ACHN (cell line): ENCODE measurements around the gene CCNC.
A peak's percentile ranks its signal among the peaks of the same experiment; 100 is the strongest.

Experiments
- DNase-seq: peaks from one replicate; pipeline ENCODE4 v3.0.0-alpha.2; 2015
- in situ Hi-C: cut with HindIII; loops from 2 replicates; pipeline ENCODE4 v1.10.0; 2017; ENCODE audit warnings: low sequenced_read_pairs, low pct_ligation_motif_present, low pct_unique_long_range_greater_than_20kb

CCNC gene, protein sequence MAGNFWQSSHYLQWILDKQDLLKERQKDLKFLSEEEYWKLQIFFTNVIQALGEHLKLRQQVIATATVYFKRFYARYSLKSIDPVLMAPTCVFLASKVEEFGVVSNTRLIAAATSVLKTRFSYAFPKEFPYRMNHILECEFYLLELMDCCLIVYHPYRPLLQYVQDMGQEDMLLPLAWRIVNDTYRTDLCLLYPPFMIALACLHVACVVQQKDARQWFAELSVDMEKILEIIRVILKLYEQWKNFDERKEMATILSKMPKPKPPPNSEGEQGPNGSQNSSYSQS

DNA sequence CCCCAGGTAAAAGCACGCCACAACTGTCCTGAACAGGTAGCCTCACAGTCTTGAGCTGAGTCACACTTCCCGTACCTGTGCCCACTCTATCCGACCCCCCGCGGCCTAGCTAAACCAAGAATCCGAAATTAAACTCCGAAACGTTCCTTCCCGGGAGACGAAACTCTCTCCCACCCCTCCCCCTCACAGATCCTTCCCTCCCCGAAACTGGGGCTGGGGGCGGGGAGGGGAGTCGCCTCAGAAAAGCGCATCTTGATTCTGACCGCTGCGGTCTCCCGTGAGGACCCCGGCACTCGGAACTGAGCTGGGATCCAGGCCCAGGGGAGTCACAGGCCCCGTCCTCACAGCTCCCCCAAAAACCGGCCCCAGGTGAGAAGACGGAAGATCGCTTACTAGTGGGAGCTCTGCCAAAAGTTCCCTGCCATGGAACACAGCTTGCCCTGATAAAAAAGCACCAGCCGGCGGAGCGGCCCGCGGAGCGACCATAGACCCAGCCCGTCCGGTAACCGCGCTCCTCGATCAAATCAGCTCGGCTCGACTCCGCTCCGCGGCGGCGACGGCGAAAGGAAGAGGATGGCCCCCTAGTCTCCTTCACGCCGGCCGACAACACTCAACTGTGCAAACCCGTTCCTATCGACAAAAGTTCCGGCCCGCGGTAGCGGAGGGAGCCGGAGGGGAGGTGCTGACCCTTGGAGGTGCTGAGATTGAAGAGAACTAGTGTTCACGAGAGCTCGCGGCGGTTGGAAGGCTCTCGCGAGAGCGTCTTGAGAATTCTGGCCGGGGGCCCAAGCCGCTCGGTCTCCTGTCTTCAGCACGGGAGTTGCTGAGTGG, at the start of gene CCNC:
Gene CCNC, minus strand, starts transcription at position 558 of the 831 bp plus-strand sequence. Its CDS starts 133 bp downstream, at position 425.
- in situ Hi-C loops: no loop called here
- peak; percentile 97 for DNase-seq

DNA sequence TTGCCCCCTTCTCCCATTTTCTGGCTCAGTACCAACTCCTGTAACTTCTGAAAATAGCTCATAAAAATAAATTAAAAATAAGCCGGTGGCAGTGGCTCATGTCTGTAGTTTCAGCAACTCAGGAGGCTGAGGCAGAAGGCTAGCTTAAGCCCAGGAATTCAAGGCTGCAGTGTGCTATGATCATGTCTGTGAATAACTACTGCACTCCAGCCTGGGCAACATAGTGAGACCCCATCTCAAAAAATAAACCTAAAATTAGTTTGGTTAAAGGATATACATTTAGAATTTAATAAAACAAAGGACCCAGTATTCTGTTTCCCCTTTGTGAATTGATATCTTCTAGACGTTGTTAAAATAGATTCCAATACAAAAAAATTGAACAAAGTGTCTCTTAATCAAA, 48.7 kb upstream of the CCNC start:
- no peak for DNase-seq
- in situ Hi-C loops: loop anchor here (25.0 kb wide), 1 partner anchor 120 kb away; no protein-coding TSS in a partner anchor

DNA sequence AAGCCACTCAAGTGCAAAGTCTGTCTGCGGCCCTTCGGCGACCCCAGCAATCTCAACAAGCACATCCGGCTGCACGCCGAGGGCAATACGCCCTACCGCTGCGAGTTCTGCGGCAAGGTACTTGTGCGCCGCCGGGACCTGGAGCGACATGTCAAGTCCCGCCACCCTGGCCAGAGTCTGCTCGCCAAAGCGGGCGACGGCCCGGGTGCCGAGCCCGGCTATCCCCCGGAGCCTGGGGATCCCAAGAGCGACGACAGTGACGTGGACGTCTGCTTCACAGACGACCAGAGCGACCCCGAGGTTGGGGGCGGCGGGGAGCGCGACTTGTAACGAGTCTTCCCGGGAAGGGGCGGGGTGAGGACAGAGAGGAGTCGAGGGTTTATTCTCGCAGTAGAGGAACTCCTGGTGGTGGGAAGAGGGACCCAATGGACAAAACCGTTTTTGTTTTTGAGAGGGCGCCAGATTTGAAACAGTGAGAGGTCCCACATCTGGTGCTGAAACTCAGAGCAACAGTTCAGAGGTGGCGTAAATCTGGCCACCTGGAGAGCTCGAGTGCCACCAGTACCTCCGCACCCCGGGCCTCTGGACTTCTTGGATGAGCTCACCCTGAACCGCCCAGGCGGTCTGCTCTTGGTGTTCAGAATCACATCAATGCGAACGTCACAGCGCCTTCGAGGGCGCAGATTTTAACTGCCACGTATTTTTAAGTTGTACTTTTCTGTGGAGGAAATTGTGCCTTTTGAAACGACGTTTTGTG, 46.1 kb upstream of the CCNC start:
- in situ Hi-C loops: loop anchor here (25.0 kb wide), 1 partner anchor 123 kb away; no protein-coding TSS in a partner anchor
- no peak for DNase-seq

DNA sequence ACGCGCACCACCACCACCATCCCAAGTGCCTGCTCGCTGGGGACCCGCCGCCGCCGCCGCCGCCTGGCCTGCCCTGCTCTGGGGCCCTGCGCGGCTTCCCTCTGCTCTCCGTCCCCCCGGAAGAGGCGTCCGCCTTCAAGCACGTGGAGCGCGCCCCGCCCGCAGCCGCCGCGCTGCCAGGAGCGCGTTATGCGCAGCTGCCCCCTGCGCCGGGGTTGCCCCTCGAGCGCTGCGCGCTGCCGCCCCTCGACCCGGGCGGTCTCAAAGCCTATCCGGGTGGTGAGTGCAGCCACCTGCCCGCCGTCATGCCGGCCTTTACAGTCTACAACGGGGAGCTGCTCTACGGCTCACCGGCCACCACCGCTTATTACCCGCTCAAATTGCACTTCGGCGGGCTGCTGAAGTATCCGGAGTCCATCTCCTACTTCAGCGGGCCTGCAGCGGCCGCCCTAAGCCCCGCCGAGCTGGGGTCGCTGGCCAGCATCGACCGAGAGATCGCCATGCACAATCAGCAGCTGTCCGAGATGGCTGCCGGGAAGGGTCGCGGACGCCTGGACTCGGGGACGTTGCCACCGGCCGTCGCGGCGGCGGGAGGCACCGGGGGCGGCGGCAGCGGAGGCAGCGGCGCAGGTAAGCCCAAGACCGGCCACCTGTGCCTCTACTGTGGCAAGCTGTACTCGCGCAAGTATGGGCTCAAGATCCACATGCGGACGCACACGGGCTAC, 45.4 kb upstream of the CCNC start:
- DNase-seq: no peak
- in situ Hi-C loops: loop anchor here (25.0 kb wide), 1 partner anchor 123 kb away; no protein-coding TSS in a partner anchor

DNA sequence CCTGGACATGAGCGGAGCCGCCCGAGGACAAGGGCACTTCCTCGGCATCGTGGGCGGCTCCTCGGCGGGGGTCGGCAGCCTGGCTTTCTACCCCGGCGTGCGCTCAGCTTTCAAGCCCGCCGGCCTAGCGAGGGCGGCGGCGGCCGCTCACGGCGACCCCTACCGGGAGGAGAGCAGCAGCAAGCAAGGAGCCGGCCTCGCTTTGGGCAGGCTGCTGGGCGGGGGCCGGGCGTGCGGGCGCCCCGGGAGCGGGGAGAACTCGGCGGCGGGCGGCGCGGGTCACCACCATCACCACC, 44.9 kb upstream of the CCNC start:
- DNase-seq: peak; percentile 13
- in situ Hi-C loops: loop anchor here (25.0 kb wide), 1 partner anchor 124 kb away; no protein-coding TSS in a partner anchor

DNA sequence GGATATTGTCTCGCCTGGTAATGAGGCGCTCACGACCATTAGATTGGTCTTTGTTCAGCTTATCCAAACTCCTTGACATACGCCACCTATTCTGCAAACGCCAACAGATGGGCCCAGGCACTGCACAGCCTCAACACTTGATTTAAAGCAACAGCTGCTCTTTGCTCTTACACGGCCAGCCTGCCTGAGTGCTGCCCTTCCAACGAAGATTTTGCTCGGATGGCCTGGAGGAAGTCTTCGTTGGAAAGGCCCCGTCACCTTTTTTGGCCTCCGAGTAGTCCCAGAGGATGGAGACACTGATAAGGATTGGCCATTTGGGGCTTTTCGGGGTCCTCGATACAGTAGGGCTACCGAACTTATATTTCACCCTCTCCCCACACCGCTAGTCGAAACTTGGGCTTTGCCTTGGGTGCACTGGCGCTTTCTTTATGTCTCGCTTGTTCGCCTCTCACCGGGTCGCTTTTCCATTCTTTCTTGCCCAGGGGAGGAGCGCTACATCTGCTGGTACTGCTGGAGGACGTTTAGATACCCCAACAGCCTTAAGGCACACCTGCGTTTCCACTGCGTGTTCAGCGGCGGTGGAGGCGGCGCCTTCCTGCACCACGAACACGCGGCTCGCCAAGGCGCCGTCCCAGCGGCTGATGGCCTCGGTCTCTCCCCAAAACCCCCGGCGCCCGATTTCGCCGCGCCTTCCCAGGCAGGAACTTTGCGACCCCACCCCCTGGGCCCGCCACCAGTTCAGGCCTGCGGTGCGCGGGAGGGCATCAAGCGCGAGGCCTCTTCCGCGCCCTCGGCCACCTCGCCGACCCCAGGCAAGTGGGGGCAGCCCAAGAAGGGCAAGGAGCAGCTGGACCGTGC, 44.3 kb upstream of the CCNC start:
- in situ Hi-C loops: loop anchor here (25.0 kb wide), 1 partner anchor 125 kb away; no protein-coding TSS in a partner anchor
- DNase-seq: no peak

DNA sequence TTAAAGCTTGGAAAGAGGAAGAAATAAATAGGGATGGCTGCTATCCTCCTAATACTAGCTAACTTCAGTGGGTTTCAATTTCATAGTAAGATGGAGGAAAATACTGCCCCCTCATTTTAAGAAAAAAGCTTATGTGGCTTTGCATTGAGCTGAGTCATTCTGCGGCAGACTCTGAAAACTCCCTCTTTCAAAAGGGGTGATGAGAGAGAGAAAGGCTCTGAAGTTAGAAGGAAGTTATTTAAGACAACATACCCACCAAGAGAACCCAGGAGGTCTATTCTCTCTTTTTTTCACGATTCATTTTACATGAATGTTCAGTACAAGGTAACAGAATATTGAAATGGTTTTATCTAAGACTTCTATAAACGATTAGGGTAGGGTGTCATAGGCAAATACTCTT, 42.7 kb upstream of the CCNC start:
- in situ Hi-C loops: loop anchor here (25.0 kb wide), 1 partner anchor 126 kb away; no protein-coding TSS in a partner anchor
- DNase-seq: no peak

DNA sequence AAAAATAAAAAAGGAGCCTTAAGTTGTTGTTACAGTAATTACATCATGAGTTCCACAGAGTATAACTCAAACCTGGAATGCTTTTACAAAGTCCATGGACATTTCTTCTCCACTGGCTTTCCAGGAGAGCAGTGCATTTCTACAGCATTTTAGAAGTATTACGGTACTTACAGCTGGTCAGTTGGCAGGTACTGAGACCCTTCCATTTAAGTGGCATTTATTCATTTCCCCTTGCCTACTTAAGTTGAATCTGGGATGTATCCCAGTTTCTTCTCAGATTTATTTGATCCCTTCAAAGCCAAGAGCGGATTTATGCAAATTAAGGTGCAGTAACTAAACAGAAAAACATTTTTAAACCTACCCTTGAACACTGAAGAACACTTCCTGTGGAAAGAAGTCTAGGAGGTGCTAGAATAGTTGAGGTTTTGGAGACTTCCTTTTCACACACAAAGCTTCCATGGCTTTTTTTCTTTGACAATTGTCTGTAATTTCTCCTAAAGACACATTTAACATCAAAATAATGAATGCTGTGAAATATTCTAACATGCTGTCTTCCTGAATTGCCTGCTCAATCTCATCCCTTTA, 41.5 kb upstream of the CCNC start:
- no peak for DNase-seq
- in situ Hi-C loops: loop anchor here (25.0 kb wide), 1 partner anchor 127 kb away; no protein-coding TSS in a partner anchor

DNA sequence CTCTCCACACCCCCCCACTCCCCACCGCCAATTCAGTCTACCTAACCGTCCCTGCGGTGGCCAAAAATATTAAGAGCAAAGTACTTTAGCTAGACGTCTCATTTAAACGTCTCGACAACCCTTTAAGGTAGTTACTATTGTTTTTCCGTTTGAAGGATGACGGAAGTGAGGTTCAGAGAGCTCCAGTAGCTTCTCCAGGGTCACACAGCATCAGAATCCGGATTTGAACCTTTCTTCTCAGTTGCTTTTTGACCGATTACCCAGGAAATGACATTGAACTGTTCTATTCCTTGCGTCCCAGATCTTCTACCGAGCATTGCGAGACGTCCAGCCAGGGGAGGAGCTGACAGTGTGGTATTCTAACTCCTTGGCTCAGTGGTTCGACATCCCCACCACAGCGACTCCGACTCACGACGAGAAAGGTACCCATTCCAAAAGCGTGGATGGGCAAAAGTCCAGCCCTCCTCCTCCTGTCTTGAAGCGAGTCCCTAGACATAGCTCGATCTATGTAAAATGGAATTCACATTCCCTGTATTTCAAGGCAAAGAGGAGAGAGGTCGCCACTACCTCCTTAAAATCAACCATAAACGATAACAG, 40.5 kb upstream of the CCNC start:
- in situ Hi-C loops: loop anchor here (25.0 kb wide), 1 partner anchor 128 kb away; no protein-coding TSS in a partner anchor
- DNase-seq: no peak

DNA sequence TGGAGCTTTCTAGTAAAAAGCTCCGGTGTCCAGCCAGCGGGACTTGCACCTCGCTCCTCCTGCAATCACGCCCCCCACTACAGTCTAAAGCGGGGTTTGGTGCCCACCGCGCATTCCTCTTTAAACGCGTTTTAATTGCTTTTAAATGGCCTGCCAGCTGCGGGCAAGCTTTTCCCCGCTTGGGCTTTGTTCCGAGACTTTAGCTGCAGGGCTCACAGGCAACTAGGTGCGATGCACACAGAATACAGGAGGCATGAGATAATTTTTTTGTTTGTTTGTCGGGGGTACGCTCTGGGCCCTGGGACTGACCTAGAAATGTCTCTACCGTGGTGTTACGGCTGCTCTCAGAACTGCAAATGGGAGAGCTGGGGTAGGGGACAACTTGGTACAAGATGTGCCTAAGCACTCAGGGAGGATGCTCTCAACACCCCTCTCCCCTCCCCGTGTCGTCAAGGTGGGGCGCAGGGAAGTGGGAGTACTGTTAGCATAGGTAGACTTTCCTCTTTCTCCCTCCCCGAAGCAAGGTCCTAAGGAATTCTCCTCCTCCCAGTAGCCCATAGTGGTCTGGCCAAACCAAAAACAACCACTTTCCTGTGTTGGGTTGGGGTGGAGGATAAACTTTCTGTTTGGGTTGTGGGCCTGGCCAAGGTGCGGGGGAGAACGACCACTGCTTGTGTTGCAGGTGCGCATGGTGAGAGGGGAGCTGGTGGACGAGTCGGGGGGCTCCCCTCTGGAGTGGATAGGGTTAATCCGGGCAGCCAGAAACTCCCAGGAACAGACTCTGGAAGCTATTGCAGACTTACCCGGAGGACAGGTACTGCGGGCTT, 39.8 kb upstream of the CCNC start:
- DNase-seq: no peak
- in situ Hi-C loops: loop anchor here (25.0 kb wide), 1 partner anchor 129 kb away; no protein-coding TSS in a partner anchor

DNA sequence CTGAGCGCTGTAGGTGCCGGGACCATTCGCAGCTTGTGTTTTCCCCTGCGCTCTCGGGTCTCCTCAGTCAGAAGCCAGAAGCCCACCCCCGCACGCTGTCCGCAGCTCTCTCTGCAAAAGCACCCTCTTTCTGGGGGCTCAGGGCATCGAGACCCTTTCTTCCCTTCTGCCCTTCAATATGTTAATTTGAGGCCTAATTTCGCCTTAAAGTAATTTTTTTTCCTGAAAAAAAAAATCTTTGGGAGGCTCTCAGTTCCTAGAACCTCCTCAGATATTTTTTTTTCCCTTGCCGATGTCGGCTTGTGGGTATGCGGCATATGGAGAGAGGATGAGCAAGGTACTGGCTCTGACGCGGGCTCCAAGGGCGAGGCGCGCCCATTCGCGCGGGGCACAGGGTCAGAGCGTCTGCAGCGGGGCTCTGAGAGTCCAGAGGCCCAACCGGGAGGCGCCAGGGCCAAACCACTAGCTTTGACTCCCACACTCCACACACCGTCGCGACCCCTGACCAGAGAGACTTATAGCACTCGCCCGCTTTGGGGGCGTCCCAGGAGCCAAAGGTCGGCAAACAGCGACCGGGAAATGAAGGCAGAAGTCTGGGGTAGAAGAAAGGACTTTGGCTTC, 39.1 kb upstream of the CCNC start:
- DNase-seq: no peak
- in situ Hi-C loops: loop anchor here (25.0 kb wide), 1 partner anchor 130 kb away; no protein-coding TSS in a partner anchor

DNA sequence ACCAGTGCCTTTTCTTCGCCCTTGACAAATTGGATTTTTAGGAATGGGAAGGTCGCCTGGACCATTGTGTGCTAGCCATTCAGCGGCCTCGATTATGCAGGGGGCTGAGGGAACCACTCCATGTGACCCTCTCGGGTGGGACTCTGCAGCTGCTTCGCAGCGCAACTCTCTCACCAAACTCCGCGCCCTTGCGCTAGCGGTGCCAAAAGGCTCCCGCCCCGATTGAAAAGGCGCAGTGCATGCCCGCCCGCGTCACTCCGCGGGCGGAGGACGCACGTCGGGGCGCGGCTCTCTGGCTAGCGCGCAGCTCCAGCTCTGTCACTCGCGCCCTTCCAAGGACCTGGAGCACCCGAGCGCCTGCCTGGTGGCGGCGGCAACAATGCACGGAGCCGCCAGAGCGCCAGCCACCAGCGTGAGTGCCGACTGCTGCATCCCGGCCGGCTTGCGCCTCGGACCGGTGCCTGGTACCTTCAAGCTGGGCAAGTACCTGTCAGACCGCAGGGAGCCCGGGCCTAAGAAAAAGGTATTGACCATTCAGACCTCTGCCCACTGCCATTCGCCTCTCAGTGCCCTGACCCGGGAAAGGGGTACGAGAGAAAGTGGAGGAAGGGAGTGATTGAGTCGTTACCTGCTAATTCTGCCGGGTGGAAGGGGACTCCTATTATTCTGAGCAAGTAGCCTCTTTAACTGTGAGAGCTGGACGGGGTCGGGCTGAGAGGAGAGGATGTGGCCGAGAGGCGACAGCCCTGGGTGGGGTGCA, 38.4 kb upstream of the CCNC start, which contains the start of gene PRDM13:
Gene PRDM13, plus strand, starts transcription at position 178 of the 760 bp plus-strand sequence. Its CDS starts 202 bp downstream, at position 380.
- DNase-seq: no peak
- in situ Hi-C loops: loop anchor here (25.0 kb wide), 1 partner anchor 130 kb away; no protein-coding TSS in a partner anchor

DNA sequence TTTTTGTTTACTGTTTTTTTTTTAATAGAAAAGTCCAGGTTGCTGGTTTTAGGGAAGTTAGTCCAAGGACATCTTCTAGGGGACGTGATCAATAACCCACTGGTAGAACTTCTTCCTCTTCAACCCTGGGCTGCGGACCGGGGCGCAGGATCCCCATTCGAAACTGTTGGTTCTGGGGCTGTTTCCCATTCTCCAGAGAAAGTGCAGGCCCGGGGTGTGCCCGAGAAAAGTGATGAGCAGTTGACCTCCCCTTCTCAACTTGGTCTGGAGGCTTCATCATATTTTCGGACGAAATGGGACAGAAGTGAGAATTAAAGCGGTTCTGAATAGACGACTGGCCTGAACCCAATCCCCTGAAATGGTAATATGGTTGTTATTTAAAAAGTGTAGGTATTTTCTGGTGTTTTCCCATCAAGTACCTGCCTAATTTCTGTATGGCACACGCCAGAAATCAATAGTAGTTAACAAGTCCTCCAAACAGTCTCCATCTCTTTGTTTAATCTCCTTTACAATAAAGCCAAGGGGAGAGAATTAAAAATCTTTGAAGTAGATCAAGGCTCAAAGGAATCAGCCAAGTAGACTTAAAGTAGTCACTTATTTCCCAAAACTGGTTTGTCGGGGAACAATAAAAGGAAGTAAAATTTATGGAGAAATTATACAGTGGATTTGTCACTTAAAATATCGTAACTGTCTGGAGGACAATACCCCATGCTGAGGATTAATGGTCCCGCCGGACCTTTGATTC, 37.6 kb upstream of the CCNC start:
- in situ Hi-C loops: loop anchor here (25.0 kb wide), 1 partner anchor 131 kb away; no protein-coding TSS in a partner anchor
- DNase-seq: no peak
